GM12878 (cell line): ENCODE results near the gene HSD17B10.

ENCODE experiments used
- CEBPB ChIP-seq, 2 experiments: fragments of 150-350 bp in 1 of 2; IDR thresholded peaks; 2 replicates each; pipeline ENCODE4 v1.6.1; 2012 to 2014; ENCODE audit warnings: low read depth in 2 of 2, low read length in 2 of 2, borderline replicate concordance in 1 of 2, inconsistent platforms in 1 of 2
- CREM ChIP-seq: IDR thresholded peaks from 2 replicates; pipeline ENCODE4 v1.6.1; 2014; ENCODE audit warnings: antibody characterized with exemption, low read depth
- CTCF ChIP-seq, 3 experiments: IDR thresholded peaks in 2 of 3; conservative IDR thresholded peaks in 1 of 3; 2 replicates each; pipeline ENCODE4 v1.5.1; 2011; ENCODE audit warnings: low read depth in 3 of 3, low read length in 3 of 3, mild to moderate bottlenecking in 3 of 3, control low read depth in 2 of 3, moderate library complexity in 2 of 3, inconsistent platforms in 1 of 3, mixed read lengths in 1 of 3; ENCODE audit not compliant: control insufficient read depth in 2 of 3, insufficient read depth in 1 of 3; ENCODE audit errors: extremely low read depth in 1 of 3
- POLR2AphosphoS5 ChIP-seq: IDR thresholded peaks from 2 replicates; pipeline ENCODE4 v1.6.1; 2011; ENCODE audit warnings: mild to moderate bottlenecking, low read length, inconsistent platforms
- YY1 ChIP-seq: IDR thresholded peaks from 2 replicates; pipeline ENCODE4 v1.6.1; 2011; ENCODE audit warnings: low read depth, mild to moderate bottlenecking, low read length
- TF ChIP-seq, protein P1 (sequence below): fragments of 450-650 bp; IDR thresholded peaks from 2 replicates; pipeline ENCODE4 v1.6.1; 2017; ENCODE audit warnings: mild to moderate bottlenecking, low read depth, inconsistent platforms; ENCODE audit not compliant: poor library complexity, severe bottlenecking

DNA sequence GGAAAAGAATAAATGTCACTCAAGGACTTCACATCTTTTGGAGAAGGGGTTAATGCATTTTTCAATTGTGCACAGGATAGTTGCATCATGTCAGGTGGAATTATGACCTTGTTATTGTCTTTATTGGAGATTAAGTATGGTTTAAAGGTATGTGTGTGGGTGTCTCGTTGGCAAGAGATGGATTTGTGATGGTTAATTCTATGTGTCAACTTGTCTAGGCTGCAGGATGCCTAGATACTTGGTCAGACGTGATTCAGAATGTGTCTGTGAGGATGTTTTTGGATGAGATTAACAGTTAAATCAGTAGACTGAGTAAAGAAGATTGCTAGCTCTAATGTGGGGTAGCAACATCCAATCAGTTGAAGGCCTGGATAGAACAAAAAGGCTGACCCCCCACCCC is 42.2 kb upstream of the HSD17B10 start:
- TF ChIP-seq YY1 (no peak), POLR2AphosphoS5 (no peak), CREM (no peak), CTCF (IDR thresholded peaks at IDR 0.05 in 2 of 3, conservative IDR thresholded peaks at IDR 0.05 in 1 of 3; ENCODE audit: control insufficient read depth in 2 of 3, extremely low read depth in 1 of 3, insufficient read depth in 1 of 3, low read depth in 3 of 3, low read length in 3 of 3) (no peak), CEBPB (IDR thresholded peaks at IDR 0.05; ENCODE audit: borderline replicate concordance in 1 of 2, low read depth in 2 of 2, low read length in 2 of 2) (no peak)
- TF ChIP-seq, protein P1, sequence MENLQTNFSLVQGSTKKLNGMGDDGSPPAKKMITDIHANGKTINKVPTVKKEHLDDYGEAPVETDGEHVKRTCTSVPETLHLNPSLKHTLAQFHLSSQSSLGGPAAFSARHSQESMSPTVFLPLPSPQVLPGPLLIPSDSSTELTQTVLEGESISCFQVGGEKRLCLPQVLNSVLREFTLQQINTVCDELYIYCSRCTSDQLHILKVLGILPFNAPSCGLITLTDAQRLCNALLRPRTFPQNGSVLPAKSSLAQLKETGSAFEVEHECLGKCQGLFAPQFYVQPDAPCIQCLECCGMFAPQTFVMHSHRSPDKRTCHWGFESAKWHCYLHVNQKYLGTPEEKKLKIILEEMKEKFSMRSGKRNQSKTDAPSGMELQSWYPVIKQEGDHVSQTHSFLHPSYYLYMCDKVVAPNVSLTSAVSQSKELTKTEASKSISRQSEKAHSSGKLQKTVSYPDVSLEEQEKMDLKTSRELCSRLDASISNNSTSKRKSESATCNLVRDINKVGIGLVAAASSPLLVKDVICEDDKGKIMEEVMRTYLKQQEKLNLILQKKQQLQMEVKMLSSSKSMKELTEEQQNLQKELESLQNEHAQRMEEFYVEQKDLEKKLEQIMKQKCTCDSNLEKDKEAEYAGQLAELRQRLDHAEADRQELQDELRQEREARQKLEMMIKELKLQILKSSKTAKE: no peak
